GM19099 (cell line): Measurements from ENCODE around the gene NGF.

Source experiments
- POLR2A ChIP-seq: IDR thresholded peaks from 3 replicates; pipeline ENCODE4 v1.6.1; 2011; ENCODE audit warnings: low read depth; ENCODE audit not compliant: insufficient read length; ENCODE audit errors: extremely low read depth

Gene NGF

DNA sequence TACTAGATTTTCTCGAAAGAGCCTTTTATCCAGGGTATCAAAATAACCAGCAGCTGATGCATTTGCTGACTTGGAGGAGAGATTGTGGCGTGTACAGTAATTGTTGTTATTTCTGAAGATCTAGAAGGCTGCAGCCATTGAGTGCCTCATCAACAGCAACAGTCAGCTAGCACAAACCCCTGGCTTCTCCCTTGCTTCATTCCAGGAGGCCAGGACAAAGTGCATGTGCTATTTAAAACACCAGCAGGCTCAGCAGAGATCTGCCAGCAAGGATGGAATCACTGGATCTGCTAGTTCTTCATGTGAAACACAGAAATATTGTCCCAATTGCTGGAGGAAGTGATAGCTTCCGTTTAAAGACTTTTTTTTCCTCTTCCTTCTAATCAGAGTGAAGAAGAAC, 2.8 kb upstream of the NGF start:
- TF ChIP-seq POLR2A: no peak

DNA sequence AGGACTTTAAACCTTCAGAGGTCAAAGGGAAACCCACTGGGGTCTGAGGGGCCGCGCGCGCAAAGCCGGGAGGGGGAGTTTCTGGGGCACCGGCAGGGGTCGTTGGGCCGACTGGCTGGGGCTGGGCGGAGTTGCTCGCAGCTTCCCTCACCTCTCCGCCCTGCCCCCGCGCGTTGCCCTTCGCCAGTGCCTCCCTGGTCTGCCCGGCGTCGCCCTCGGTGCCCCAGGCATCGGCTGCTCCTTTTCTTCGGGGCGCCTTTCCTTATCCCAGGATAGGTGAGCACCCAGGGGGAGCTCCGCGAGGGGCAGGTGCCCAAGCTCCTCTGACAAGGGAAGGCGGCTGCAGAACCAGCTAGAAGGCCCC, 390 bp upstream of the NGF start:
- no peak for TF ChIP-seq POLR2A

DNA sequence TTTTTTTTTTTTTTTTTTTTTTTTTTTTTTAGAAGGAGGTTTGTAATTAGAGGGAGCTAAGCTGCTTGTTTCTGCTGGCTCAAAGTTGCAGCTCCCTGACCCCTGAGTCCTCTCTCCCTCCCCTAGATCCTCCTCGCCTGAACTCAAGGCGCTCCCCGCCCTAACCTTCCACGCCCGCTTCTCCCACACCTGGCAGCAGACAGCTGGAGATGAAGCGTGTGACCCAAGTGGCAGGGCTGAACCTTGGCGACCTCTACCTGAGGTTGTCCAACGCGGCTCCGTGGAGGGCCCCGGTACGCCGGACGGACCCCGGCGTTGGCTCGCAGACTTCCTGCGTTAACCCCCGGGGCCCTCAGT, 795 bp downstream of the NGF start:
- no peak for TF ChIP-seq POLR2A

DNA sequence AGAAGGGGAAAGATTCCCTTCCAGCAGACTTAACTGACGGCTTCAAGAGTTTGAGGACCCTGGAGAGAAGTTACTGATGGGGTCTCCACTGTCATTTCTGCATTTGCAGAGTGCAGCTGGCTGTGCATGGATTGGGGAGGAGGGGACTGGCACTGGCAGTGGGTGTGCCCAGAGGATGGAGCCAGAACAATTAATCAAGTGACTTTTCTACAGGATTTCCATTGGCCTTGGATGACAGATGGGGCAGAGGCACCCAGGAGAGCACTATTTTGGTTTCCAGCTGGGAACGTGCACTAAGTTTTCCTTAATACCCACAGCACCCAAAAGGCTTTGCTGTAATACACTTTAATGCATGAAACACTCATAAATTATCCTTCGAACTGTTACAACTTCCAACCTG, 1.3 kb downstream of the NGF start:
- no peak for TF ChIP-seq POLR2A

DNA sequence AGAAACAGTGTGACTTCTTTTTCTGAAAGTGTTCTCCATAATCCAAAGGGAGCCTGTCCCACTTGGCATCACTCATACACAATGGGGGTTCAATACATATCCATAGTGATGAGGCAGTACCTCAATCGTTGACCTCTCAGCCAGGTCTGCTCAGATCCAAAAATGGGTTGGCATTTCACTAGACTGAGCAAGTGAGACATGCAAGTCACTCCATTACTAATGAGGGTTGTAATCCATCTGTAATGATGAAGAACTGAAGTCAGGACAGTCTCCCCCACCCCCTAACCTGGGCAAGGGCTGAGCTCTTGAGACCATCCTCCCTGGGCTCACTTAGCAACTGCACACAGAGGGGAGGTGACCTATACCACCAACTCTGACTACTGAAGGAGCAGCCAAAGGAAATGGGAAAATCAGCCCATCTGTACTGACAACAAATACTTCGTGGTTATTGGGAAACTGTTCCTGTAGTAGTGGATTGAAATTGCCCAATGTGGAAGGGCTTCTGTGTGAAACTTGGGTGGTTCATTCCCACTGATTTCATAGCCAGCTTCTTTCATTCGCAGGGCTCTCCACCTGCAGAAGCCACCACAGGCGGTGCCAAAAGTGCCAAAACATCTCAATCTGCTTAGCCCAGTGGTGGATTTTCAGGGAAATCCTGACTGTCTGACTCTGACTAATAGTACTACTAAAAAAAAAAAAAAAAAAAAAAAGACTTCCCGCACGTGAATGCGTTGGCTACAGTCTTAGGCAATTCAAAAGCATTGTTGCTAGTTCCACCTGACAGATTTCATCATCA, 5.0 kb downstream of the NGF start:
- TF ChIP-seq POLR2A: no peak

DNA sequence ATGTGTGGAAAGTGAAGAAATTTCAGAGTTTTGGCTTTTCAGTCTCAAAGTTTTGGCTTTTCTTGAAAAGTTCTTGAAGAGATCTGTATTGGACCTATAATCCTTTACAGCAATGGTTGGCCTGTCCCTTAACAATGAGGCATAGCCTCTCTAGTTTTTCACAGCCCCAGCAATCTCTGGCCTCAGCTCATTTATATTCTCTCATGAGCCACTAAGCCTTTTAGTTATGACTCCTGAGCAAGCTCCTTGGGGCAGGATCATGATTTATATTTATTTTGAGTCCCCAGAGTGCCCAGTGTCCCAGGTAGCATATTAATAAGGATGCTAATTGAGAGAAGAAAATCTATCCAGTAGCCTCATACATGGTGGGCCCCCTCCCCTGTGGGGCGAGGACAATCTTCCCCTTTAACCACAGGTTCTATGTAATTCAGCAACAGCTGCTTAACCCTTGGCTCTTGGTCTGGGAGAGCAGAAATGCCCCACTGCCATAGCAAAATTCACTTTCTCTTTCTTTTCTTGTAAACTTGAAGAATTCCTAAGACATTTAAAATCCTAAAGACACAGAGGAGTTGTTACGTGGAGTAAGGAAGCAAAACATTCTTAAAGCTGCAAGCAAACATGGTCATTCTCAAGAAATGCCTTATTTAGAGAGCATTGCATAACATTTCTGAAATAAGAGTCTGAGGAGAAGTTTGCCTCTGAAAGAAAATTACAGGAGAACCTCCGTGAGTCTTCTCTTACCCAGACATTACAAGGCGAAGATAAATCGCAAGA, 6.3 kb downstream of the NGF start:
- TF ChIP-seq POLR2A: no peak

DNA sequence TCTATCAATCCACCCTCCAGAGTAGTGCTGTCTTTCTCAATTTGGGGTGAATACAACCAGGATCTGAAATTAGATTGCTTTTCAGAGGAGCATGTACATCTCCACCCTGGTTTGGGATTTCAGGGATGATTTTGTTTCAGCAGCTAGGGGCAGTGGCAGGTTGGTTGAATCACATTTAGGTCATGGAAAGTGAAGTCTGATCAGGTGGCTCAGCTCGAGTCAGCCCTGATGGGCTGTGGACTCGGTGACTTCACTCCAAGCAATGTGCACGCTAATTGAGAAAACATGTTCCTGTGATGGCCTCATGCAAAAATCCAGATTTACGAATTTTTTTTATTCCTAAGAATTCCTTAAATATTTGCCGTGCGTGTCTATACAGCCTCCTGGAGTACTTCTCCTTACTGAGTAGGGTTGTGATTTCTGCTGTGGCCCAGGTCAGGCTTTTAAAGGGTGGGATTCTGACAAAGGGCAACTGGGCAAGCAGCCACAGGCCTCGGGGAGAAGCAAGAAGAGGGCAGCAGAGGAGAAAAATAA, 7.5 kb downstream of the NGF start:
- TF ChIP-seq POLR2A: no peak

DNA sequence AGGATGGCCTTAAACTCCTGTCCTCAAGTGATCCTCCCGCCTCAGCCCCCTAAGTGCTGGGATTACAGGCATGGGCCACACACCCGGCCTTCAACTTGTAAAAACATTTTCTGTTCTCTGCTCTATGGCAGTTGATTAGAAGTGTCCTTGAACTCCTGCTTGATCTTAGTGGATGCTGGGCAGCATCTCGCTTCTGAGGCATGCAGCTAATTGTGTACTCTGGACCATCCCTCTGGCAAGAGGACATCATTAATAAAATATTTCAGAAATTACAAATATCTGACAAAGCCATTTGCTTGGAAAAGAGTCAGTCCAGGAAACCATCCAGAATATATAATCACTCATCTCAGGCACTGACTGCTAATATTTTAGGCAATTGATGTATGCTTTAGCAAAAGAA, 8.1 kb downstream of the NGF start:
- TF ChIP-seq POLR2A: no peak

DNA sequence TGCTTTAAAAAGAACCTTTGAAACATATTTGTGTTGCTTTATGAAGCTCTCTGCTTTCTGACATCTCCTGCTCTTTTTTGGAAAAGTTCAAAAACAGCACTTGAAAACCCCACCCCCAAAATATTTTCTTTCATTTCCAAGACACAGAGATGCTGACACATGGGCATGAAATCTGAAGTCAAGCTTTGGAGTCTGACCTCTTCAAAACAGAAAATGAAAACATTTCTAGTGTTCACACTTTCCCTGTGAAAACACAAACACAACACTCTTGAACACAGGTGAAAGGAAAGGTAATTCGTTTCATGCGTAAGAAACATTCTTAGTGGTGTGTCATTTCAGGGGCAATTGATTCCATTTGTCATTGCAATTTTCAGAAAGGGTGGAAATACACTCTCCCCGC, 10.8 kb downstream of the NGF start:
- TF ChIP-seq POLR2A: no peak

DNA sequence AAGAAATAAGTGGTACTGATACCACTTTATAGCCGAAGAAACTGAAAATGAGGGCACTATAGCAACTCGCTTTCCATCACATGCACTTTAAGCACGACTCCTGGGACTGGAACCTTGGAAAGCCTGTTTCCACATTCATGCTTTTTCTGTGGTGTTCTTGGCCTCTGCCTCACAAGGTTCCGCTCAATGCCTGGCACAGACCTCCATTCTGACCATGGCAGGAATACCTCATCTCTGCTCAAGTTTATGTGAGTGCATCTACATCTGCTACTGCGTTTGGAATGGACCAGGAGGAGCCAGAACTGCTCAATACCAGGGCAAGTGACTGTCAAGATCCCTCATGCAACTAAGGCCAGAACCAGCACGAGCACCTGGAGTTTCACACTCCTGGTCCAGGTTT, 11.6 kb downstream of the NGF start:
- TF ChIP-seq POLR2A: no peak

DNA sequence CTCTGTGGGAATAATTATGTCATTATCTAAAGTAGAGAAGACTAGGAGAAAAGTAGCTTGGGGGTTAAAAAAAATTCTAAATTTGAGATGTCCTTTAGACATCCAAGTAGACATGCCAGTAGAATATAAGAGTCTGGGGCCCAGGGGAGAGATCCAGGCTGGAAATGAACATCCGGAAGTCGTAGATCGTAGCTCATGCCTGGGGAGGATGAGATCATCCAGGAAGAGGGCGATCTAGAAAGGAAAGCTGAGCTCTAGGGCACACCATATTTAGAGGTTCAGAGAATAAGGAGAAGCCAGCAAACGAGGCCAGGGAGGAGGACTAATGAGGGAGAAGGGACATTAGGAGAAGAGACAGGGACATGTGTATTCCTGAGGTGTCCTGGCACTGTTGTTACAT, 12.2 kb downstream of the NGF start:
- no peak for TF ChIP-seq POLR2A

DNA sequence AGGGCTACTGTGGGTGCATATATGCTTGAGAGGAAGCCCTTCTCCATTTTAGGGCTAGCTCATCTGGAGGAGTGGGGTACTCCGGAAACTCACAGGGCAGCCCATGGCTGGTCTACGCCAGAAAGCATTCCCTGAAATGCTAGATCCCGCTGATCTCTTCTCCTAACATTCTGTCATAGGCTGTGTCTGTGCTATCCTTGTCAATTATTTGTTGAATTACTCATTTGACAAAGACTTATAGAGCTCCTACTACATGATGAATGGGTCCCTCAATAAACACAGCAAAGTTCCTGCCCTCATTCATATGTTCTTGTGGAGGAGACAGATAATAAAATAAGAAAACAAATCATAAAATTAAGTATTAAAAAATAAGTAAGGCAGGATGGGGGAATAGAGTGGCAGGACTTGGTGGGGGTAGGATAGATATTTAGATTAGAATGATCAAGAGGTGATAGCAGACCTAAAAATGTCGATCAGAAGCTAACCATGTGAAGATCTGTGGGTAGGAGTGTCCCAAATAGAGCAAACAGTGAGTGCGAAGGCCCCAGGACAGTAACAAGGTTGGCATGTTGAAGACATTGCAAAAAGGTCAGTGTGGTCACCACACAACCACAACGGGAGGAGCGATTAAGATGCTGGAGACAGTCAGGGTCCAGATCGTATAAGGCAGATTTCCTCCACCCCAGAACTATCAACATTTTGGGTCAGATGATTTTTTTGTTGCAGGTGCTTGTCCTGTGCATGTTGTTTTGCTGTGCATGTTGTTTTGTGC, 13.2 kb downstream of the NGF start:
- TF ChIP-seq POLR2A: no peak

DNA sequence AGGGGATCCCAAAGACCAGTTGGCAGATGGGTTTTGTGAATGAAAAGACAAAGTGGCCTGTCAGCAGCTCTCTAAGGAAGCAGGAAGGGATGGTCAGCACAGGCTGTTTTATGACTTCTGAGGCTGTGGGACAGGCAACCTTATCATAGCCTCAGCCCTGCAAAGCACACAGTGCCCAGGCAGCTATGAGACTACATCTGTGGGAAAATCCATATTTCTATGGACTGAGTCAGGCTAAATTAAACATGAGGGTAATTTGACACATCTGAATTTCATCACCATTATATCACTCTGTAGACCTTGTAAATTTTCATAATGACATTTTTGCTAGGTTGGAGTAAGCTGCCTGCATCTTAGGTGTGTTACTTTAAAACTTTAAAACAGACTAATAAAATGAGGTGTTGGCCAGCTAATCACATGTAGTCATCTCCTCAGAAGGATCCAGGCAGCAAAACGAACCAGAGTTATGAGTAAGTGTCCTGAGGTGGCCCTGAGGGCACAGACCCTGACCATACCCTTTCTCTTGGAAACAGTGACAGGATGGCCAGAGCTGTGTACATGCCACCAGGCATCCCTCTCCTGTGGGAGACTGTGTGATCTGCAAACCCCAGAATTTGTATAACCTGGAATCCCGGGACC, 14.6 kb downstream of the NGF start:
- no peak for TF ChIP-seq POLR2A

DNA sequence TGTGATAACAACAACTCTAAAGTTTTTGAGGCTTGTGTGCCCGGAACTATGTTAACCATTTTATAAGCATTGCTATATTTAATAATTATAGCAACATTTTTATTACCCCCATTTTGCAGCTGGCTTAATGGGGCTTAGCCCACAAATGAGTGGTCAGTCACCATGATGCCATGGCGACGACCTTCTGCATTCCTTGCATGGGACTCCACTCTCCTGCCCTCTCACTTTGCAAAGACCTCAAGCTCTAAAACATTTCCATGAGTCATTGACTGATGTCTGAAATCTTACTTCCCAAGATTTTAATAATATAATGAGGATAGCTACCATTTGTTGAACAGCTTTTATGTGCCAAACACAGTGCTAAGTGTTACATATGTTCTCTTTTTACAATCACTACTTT, 15.4 kb downstream of the NGF start:
- TF ChIP-seq POLR2A: no peak

DNA sequence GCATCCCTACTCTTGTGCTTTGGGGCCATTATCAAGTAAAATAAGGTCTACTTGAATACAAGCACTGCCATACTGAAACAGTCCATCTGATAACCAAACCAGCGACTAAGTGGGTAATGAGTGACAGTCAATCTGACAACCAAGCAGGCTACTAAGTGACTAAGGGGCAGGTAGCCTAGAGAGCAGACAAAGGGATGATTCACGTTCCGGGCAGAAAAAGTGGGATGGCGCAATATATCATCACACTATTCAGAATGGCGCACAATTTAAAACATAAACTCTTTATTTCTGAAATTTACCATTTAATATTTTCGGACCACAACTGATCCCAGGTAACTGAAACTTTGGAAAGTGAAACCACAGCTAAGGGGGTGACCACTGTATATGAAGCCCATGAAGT, 17.7 kb downstream of the NGF start:
- TF ChIP-seq POLR2A: no peak

DNA sequence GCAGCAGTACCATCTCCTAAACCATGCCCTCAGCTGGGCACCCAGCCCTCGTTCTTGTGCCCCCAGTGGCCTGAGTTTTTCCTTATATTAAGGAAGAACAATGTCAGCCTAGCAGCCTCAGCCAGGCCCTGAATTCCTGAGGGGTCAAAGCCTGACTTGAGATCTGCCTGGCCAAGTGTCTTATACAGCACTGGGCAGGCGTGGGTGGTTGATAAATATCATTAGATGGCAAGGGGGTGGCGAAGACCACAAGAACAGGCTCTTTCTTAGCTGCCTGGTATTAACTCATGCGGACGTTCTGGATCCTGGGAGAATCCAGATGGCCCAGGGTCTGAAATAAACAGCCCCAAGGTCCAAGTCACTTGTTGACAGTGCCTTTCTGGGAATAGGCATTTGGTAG, 18.3 kb downstream of the NGF start:
- TF ChIP-seq POLR2A: no peak
